Astrocyte of the spinal cord (primary cell): ENCODE measurements around the gene FKBP15.
"Not testable (repeated sequence)": the region's sequence is repeated elsewhere in the genome, so short reads cannot be mapped to it uniquely, and the experiment has no call there.

ENCODE experiments used
- DNase-seq: peaks from one replicate; pipeline ENCODE4 v3.0.0; 2011; ENCODE audit warnings: low read depth, low spot score
- H3K4me3 ChIP-seq: 2 replicates; pipeline ENCODE4 v1.5.1; 2011; ENCODE audit warnings: low read depth, mild to moderate bottlenecking, low read length, moderate library complexity
- in situ Hi-C: cut with HindIII; loops from 2 replicates; pipeline ENCODE4 v1.10.0; 2017; ENCODE audit warnings: low sequenced_read_pairs
- TF ChIP-seq, protein P1 (sequence below): IDR thresholded peaks from 2 replicates; pipeline ENCODE4 v1.5.1; 2012; ENCODE audit warnings: low read depth, mild to moderate bottlenecking, low read length, inconsistent platforms

Gene FKBP15

DNA sequence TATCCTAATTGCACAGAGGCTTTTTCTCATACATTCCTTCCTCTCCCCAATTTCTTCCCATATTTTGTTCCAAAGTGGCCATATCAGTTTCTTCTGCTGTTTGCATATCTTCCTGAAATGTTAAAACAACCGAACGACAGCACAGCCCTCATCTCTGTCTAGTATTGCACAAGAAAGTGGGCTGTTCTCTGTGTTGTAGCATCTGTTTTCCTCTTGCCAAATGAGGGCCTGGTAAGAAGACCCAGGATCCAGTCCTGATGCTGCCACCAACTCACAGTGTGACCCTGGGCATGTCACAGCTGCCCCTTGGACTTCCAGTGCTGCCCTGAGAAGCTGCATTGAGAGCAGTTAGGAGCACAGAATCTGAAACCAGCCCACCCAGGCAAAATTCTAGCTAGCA, 66.1 kb downstream of the FKBP15 start:
- DNase-seq = no peak
- in situ Hi-C loops = no loop called here
- H3K4me3 ChIP-seq = no peak overlapping the region
- TF ChIP-seq, protein P1, sequence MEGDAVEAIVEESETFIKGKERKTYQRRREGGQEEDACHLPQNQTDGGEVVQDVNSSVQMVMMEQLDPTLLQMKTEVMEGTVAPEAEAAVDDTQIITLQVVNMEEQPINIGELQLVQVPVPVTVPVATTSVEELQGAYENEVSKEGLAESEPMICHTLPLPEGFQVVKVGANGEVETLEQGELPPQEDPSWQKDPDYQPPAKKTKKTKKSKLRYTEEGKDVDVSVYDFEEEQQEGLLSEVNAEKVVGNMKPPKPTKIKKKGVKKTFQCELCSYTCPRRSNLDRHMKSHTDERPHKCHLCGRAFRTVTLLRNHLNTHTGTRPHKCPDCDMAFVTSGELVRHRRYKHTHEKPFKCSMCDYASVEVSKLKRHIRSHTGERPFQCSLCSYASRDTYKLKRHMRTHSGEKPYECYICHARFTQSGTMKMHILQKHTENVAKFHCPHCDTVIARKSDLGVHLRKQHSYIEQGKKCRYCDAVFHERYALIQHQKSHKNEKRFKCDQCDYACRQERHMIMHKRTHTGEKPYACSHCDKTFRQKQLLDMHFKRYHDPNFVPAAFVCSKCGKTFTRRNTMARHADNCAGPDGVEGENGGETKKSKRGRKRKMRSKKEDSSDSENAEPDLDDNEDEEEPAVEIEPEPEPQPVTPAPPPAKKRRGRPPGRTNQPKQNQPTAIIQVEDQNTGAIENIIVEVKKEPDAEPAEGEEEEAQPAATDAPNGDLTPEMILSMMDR = no peak

DNA sequence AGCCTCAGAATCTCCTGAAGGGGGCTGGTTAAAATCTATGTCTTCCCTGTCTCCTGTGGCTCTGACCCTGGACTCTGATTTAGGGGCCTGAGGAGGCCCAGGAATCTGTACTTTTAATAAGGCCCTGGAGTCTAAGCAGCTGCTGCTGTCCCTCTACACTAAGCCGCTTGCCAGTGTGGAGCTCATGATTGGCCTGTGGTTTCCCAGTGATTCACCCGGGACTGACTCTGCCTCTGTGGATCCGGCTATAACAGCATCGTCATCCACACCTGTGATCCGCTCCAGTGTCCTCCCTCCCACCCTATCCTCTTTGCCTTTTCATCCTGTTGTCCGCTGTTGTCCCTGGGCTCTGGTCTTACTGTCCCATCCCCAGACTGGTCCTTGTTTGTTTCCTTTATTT, 66.6 kb downstream of the FKBP15 start:
- in situ Hi-C loops = no loop called here
- DNase-seq = peak; percentile 66
- TF ChIP-seq, protein P1 = no peak
- H3K4me3 ChIP-seq = no peak overlapping the region

DNA sequence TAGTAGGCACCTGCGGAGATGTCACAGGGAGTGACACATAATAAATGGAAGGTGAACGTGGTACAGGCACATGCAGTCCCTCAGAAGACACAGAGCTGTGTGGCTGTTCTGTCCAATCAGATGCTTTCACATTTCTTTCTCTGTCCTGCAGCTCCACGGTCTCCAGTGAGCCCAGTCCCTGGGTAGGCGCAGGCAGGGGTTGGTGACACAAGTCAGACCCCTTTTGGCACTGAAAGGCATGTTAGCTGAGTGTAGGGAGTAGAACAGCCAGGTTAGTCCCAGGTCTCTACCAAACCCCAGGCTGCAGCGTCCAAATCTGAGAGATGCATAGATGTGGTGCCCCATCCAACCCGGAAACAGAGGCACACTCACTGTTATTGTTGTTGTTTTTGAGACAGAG, 67.5 kb downstream of the FKBP15 start:
- in situ Hi-C loops = no loop called here
- TF ChIP-seq, protein P1 = no peak
- no peak overlapping the region for H3K4me3 ChIP-seq
- no peak for DNase-seq

DNA sequence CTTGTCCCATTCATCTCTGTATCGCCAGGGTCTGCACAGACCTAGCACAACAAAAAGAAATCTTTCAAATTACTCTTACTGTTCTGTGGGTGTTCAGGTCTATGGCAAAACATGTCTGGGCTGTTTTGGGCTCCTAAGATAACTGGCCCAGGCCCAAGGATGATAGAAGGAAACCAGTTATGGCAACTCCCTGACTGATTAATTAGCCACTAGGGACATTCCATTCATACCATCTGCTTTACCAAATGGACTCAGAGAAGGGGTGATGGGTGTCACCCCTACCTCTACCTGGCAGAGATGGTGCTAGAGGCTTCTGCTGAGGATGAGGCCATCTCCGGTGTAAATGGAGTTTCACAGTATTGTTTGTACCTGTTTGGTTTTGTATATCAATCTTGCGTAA, 68.4 kb downstream of the FKBP15 start:
- DNase-seq = no peak
- TF ChIP-seq, protein P1 = no peak
- in situ Hi-C loops = no loop called here
- no peak overlapping the region for H3K4me3 ChIP-seq

DNA sequence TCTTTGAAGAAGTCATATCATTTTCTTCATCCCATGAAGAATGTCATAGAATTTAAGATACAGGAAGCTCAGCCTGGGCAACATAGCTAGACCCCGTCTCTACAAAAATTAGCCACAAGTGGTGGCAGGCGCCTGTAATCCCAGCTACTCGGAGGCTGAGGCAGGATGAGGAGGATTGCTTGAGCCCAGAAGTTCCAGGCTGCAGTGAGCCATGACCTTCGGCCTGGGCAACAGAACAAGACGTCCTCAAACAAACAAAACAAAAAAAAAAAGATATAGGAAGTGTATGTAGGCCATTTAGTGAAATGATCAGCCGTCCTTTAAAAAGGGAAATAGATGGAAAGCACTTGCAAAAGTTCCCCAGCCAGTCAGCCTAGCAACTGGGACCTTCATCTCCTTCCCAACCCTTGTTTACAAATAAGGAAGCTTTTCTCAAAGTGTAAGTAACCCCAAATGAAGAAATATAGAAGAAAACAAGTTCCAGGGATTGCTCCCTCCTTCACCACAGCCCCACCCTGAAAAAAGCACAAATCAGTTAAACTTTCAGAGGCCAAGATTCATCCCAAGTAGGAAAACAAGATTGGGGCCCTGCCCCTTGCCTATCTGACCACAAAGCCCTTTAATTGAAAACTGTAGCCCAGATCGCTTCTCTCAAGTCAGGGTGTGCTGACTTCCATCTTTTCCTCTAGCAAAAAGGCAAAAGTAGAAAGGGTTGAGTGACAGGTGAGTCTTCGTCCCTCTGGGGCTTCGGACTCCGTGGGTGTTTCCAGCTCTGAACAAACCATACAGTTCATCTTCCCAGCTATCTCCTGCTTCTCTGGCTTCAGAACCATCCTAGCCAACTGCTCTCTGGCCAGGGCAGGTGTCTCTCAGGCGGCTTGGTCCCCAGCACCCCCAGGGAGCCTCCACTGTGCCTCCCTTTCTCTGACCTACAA, 69.1 kb downstream of the FKBP15 start:
- in situ Hi-C loops = no loop called here

DNA sequence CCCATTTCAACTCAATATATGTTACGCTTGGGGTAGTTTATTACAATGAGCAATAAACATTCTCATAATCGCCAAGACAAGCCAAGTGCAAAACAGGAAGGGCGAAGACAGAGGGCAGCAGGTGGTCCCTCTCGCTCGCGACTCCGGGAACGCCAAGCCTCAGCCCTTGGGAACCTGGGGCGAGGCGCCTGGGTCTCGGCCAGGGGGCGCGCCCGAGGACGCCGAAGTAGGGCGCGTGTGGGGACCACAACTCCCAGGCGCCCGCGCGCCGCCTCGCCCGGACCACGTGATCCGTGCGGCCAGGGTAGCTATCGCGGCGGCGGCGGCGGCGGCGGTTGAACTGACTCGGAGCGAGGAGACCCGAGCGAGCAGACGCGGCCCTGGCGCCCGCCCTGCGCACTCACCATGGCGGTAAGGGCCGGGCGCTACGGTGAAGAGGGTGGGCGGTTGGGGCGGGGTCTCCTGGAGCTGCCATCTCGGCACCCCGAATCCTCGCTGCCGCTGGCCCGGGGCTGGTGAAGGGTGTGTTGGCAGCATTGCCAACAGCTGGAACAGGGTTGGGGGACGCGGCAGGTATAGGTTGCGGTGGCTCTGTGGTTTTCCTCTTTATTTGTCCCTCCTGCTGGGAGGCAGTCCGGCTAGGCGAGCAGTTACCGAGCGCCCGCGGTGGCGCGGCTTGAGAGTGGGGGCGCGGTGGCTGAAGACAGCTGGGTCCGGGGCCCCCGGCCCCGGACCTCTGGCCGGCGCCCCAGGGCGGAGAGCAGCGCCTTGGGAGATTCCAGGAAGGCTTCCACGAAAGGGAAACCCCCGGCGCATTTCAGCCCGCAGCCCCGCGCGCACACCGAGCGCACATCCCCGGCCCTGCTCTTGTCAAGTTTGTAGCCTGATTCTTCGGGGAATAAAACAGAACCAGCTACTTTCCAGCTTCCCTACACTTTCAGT, 70.1 kb downstream of the FKBP15 start, which contains the start of gene SLC31A2:
Gene SLC31A2, plus strand, starts transcription at position 338 of the 942 bp plus-strand sequence. Its CDS starts 68 bp downstream, at position 406.
- in situ Hi-C loops = no loop called here
- peak; percentile 81 for DNase-seq
- H3K4me3 ChIP-seq = peak within 1 kb of the TSS; percentile 91
- TF ChIP-seq, protein P1 = peak; percentile 31

More for the DNA sequence above, 69.1 kb downstream of the FKBP15 start:
- peak overlapping the region; percentile 91 for H3K4me3 ChIP-seq
- TF ChIP-seq, protein P1 = no peak
- DNase-seq = no peak

DNA sequence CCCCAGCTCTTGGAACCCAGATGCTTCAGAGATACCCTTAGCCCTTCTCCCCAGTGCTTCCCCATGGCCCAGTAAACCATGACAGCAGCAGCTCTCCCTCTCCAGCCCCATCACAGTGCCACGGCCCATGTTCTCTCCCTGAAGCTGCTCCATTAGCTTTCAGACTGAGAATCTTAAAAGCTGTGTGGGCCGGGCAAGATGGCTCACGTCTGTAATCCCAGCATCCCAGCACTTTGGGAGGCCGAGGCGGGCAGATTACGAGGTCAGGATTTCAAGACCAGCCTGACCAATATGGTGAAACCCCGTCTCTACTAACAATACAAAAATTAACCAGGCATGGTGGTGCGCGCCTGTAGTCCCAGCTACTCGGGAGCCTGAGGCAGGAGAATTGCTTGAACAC, 71.5 kb downstream of the FKBP15 start:
- H3K4me3 ChIP-seq, in situ Hi-C loops, DNase-seq: not testable (repeated sequence)
